Mucosa of descending colon (tissue), 3 donors: ENCODE data around the gene IRS2. TPM values are rescaled to one million over a fixed set of nuclear protein-coding genes. Genes with fewer than 3 reads are reported as not detected.

ENCODE experiments used
- ATAC-seq: fragments of 200-7000 bp; cut with Tn5 transposase; one replicate; pipeline ENCODE4 v1.9.1; 2020; ENCODE audit warnings: mild to moderate bottlenecking, moderate library complexity
- DNase-seq, 3 donors: peaks; one replicate each; pipeline ENCODE4 v3.0.0-alpha.2; 2020
- H3K36me3 ChIP-seq: fragments of 200-600 bp; one replicate; pipeline ENCODE4 v1.8.0; 2021; ENCODE audit warnings: low read depth, mild to moderate bottlenecking
- H3K4me1 ChIP-seq: fragments of 200-600 bp; one replicate; pipeline ENCODE4 v1.8.0; 2021; ENCODE audit warnings: low read depth, mild to moderate bottlenecking
- H3K4me3 ChIP-seq: fragments of 200-600 bp; one replicate; pipeline ENCODE4 v1.8.0; 2021; ENCODE audit warnings: mild to moderate bottlenecking
- H3K9me3 ChIP-seq: fragments of 200-600 bp; one replicate; pipeline ENCODE4 v1.8.0; 2021; ENCODE audit warnings: mild to moderate bottlenecking
- CTCF ChIP-seq: fragments of 200-600 bp; IDR thresholded peaks from one replicate; pipeline ENCODE4 v1.8.0; 2022; ENCODE audit warnings: antibody characterized with exemption, mild to moderate bottlenecking
- intact Hi-C, 2 donors: fragments of 100-400 bp; cut with DNase I in 1 of 2; cut with micrococcal nuclease in 1 of 2; formaldehyde crosslinking; loops; one replicate each; pipeline versions ENCODE4 v1.11.0 to v1.11.1; 2022; cut with DNase I, micrococcal nuclease
- total RNA-seq, 3 donors: library from RNA; stranded (reverse); fragmentation: NEBNext Ultra II Directional in 2 of 3; extraction: Animal tissue kit (Norgen Biotek cat#: 25700) in 2 of 3; gene quantifications; one replicate each; pipeline versions ENCODE4 v1.2.1 to v1.2.4, GENCODE V29; 2021 to 2023
- donor health status: DM: no; HTN: no; CAD: no; lungs with moderate emphysema.
- donor health status: DM: no; HTN: no; CAD: no.
- donor health status: DM: no; HTN: yes; CAD: no.

IRS2 gene
- total RNA-seq, 3 donors from 2014 or later, result 14.0 to 31.4 (median 23.7) TPM

- H3K4me1 ChIP-seq, result no peaks in the 10 kb centered on the region
- peak; percentile 47 to 71 (median 64) for DNase-seq
- TF ChIP-seq CTCF, result no peak
- H3K4me3 ChIP-seq, result no peak overlapping the region
- H3K36me3 ChIP-seq, result no peaks in the 10 kb centered on the region
- intact Hi-C loops, result no loop called here
- H3K9me3 ChIP-seq, result no peaks in the 10 kb centered on the region
- peak; percentile 74 for ATAC-seq
Observed at GRCh38 chr13:109704771-109705635, 81.4 kb downstream of the IRS2 start.

GRCh38 chr13:109703250-109703649 lies 83.1 kb downstream of the IRS2 start:
- TF ChIP-seq CTCF, result no peak
- Histone ChIP-seq H3K9me3 (no peaks in the 10 kb centered on the region), H3K36me3 (no peaks in the 10 kb centered on the region), H3K4me3 (no peak overlapping the region), H3K4me1 (peaks cover 10% of the 10 kb centered on the region)
- intact Hi-C loops, result no loop called here
- ATAC-seq (no peak), DNase-seq (no peak)
